ENCODE measurements around the gene KLHL6. TPM values are rescaled to one million over a fixed set of nuclear protein-coding genes. Genes with fewer than 3 reads are reported as not detected.
"Not testable (repeated sequence)": the region's sequence is repeated elsewhere in the genome, so short reads cannot be mapped to it uniquely, and the experiment has no call there.

The KLHL6 gene
- total RNA-seq, 1 experiment from 2014 or later, result not detected

DNA sequence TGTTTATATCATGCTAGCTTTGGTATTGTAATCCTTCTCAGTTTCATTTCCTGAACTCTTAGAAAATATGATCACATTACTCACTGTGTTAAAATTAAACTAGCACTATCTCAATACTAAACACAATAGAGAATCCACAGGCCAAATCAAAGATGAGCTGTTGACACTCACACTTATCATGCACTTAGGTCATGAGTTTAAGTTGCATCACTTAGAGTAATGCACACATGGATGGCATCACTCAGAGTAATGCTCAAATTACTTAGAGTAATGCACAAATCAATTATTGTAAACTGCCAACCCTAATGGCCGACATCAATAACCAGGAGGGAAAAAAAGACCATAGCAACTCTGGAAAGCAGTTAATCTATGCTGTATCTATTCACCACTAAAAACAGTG, 87.1 kb downstream of the KLHL6 start:
- POLR2A ChIA-PET (ENCODE audit: low non-redundant PET), result no interaction called here
- Histone ChIP-seq H3K27me3 (replicated peaks; ENCODE audit: insufficient read depth, low read depth, low read length, poor library complexity) (no peaks in the 10 kb centered on the region), H3K36me3 (ENCODE audit: insufficient read depth, low read length, poor library complexity, severe bottlenecking) (no peaks in the 10 kb centered on the region), H3K9me3 (ENCODE audit: low read depth, low read length, poor library complexity, severe bottlenecking) (no peaks in the 10 kb centered on the region), H3K4me3 (ENCODE audit: low read depth, low read length, poor library complexity, severe bottlenecking) (no peak overlapping the region), H3K27ac (ENCODE audit: low read depth, low read length, poor library complexity, severe bottlenecking) (no peak overlapping the region), H3K4me1 (ENCODE audit: insufficient read depth, low read length, poor library complexity, severe bottlenecking) (no peaks in the 10 kb centered on the region)
- CTCF ChIA-PET, result no interaction called here
- BruUV-seq (replicated peaks), result no TSS peak
- TF ChIP-seq, protein P1, sequence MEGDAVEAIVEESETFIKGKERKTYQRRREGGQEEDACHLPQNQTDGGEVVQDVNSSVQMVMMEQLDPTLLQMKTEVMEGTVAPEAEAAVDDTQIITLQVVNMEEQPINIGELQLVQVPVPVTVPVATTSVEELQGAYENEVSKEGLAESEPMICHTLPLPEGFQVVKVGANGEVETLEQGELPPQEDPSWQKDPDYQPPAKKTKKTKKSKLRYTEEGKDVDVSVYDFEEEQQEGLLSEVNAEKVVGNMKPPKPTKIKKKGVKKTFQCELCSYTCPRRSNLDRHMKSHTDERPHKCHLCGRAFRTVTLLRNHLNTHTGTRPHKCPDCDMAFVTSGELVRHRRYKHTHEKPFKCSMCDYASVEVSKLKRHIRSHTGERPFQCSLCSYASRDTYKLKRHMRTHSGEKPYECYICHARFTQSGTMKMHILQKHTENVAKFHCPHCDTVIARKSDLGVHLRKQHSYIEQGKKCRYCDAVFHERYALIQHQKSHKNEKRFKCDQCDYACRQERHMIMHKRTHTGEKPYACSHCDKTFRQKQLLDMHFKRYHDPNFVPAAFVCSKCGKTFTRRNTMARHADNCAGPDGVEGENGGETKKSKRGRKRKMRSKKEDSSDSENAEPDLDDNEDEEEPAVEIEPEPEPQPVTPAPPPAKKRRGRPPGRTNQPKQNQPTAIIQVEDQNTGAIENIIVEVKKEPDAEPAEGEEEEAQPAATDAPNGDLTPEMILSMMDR (conservative IDR thresholded peaks at IDR 0.05; ENCODE audit: low read depth, low read length), result no peak
- no peak for TF ChIP-seq EZH2 (IDR thresholded peaks at IDR 0.05; ENCODE audit: borderline replicate concordance, low read depth, low read length, poor library complexity, severe bottlenecking)
- intact Hi-C loops (cut with micrococcal nuclease; ENCODE audit: unreplicated experiment), result loop anchor here (2.0 kb wide), 1 partner anchor 298 kb away; no protein-coding TSS in a partner anchor
- no peak for DNase-seq (ENCODE audit: low spot score)

DNA sequence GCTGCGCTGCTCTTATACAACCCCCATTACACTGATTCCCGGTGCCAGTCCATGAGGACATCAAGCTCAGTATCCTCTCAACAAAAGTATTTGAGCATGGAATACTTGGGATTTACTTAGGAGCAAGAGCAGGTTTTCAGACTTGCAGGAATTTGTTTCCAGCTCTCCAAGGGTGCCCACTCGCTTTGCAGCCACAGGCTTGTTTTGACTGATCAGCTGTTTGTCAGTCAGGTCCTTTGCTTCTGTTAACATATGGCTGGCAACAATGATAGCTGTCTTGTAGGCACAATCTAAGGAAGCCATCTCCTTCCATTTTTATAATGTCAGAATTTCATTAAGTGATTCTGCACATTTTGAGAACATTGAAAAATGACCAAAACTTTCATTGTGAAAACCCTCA, 88.9 kb downstream of the KLHL6 start:
- H3K36me3 ChIP-seq (ENCODE audit: insufficient read depth, low read length, poor library complexity, severe bottlenecking), result no peaks in the 10 kb centered on the region
- CTCF ChIA-PET, result no interaction called here

DNA sequence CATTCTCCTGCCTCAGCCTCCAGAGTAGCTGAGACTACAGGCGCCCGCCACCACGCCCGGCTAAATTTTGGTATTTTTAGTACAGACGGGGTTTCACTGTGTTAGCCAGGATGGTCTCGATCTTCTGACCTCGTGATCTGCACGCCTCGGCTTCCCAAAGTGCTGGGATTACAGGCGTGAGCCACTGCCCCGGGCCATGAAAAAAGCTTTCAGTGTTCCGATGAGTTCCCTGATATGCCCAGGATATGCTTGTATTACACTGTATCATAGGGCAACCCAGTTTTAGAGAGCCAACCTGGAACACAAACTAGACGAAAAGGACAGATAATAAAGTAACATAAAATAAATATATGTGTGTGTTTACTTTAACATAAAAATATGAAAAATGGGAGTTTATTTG, 89.8 kb downstream of the KLHL6 start:
- POLR2A ChIA-PET (ENCODE audit: low non-redundant PET); H3K27me3 ChIP-seq (replicated peaks; ENCODE audit: insufficient read depth, low read depth, low read length, poor library complexity); H3K27ac ChIP-seq (ENCODE audit: low read depth, low read length, poor library complexity, severe bottlenecking); H3K9me3 ChIP-seq (ENCODE audit: low read depth, low read length, poor library complexity, severe bottlenecking); intact Hi-C loops (cut with micrococcal nuclease; ENCODE audit: unreplicated experiment); H3K4me1 ChIP-seq (ENCODE audit: insufficient read depth, low read length, poor library complexity, severe bottlenecking); CTCF ChIA-PET; H3K4me3 ChIP-seq (ENCODE audit: low read depth, low read length, poor library complexity, severe bottlenecking); DNase-seq (ENCODE audit: low spot score); H3K36me3 ChIP-seq (ENCODE audit: insufficient read depth, low read length, poor library complexity, severe bottlenecking); BruUV-seq (replicated peaks): not testable (repeated sequence)

More for the DNA sequence above, 88.9 kb downstream of the KLHL6 start:
- intact Hi-C loops (cut with micrococcal nuclease; ENCODE audit: unreplicated experiment), result no loop called here
- TF ChIP-seq, protein P1 (conservative IDR thresholded peaks at IDR 0.05; ENCODE audit: low read depth, low read length), result no peak
- TF ChIP-seq EZH2 (IDR thresholded peaks at IDR 0.05; ENCODE audit: borderline replicate concordance, low read depth, low read length, poor library complexity, severe bottlenecking), result no peak
- POLR2A ChIA-PET (ENCODE audit: low non-redundant PET), result no interaction called here
- BruUV-seq (replicated peaks), result no TSS peak
- no peak overlapping the region for H3K4me3 ChIP-seq (ENCODE audit: low read depth, low read length, poor library complexity, severe bottlenecking)
- H3K9me3 ChIP-seq (ENCODE audit: low read depth, low read length, poor library complexity, severe bottlenecking), result no peaks in the 10 kb centered on the region
- no peak overlapping the region for H3K27ac ChIP-seq (ENCODE audit: low read depth, low read length, poor library complexity, severe bottlenecking)
- no peak for DNase-seq (ENCODE audit: low spot score)
- H3K27me3 ChIP-seq (replicated peaks; ENCODE audit: insufficient read depth, low read depth, low read length, poor library complexity), result no peaks in the 10 kb centered on the region
- H3K4me1 ChIP-seq (ENCODE audit: insufficient read depth, low read length, poor library complexity, severe bottlenecking), result no peaks in the 10 kb centered on the region

DNA sequence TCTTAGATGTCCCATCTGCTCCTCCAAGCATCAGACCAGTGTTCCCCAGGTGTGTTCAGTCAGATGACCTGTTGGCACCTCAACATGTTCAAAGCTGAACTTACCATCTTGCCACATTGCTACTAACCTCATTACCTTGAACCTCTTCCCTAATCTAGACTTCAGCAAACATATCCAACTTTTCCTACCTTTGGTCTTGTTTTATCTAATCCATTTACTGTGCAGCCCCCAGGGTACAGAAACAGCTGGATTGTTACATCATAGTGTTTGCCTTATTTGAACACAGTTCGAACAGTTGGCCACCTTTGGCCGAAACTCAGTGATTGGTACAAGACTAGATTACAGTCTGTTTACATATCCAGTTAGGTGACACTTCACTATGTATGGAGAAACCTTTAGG, 91.0 kb downstream of the KLHL6 start:
- no peaks in the 10 kb centered on the region for H3K36me3 ChIP-seq (ENCODE audit: insufficient read depth, low read length, poor library complexity, severe bottlenecking)
- no peaks in the 10 kb centered on the region for H3K9me3 ChIP-seq (ENCODE audit: low read depth, low read length, poor library complexity, severe bottlenecking)
- intact Hi-C loops (cut with micrococcal nuclease; ENCODE audit: unreplicated experiment), result no loop called here
- H3K4me3 ChIP-seq (ENCODE audit: low read depth, low read length, poor library complexity, severe bottlenecking), result no peak overlapping the region
- no peak overlapping the region for H3K27ac ChIP-seq (ENCODE audit: low read depth, low read length, poor library complexity, severe bottlenecking)
- no peak for DNase-seq (ENCODE audit: low spot score)
- no peaks in the 10 kb centered on the region for H3K27me3 ChIP-seq (replicated peaks; ENCODE audit: insufficient read depth, low read depth, low read length, poor library complexity)
- H3K4me1 ChIP-seq (ENCODE audit: insufficient read depth, low read length, poor library complexity, severe bottlenecking), result no peaks in the 10 kb centered on the region
- BruUV-seq (replicated peaks), result no TSS peak
- TF ChIP-seq, protein P1 (conservative IDR thresholded peaks at IDR 0.05; ENCODE audit: low read depth, low read length), result no peak
- TF ChIP-seq EZH2 (IDR thresholded peaks at IDR 0.05; ENCODE audit: borderline replicate concordance, low read depth, low read length, poor library complexity, severe bottlenecking), result no peak
- ChIA-PET POLR2A (ENCODE audit: low non-redundant PET) (no interaction called here), CTCF (no interaction called here)

Data from A673 (cell line).